Activated T-helper 9 cell treated with anti-CD3 and anti-CD28 coated beads, Interleukin-2, amount 50 U/mL, for 16 hours (primary cell): ENCODE data around the gene ODC1.

Source experiments
- DNase-seq: peaks from one replicate; pipeline ENCODE4 v3.0.0-alpha.2; 2020; ENCODE audit warnings: low read depth

Gene ODC1

DNA sequence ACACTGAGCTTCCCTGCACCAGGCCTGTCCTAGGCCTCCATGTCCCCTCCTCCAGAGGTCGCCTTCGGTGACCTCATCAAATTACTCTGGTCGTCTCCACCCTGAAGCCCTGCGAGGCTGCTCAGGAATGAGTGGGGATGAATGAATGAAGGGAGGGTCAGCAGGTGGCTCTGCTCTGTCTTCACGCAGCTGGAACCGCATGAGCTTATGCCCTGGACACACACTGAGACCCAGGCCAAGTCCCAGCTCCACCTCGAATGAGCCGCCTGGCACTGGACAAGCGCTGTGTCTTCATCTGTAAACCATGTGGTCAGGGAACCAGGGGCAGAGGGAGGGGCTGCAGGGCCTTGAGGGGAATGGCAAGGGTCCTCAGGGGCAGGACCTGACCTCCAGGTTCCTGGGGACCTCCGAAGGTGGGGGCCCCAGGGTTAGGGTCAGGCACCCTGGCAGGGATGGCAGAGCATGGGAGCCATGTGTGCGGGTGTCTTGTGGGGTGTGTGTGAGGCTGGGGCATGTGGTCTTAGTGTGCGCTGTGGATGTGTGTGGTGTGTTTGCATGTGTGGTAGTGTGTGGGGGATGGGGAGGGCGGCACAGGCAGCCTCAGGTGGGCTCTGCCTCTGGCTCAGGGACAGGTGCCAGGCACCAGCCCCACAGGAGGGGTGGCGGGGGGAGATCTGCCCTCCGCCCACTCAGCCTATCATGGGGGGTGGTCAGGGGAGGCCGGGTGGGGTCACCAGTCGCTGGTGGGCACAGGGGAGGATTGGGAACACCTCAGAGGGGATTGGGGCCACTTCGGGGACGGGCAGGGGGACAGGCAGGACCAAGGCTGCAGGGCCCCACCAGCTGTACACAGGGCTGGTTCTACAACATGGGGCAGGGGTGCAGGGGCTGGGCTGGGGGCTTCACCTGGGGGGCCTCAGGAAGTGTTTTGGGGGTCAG lies 13.9 kb downstream of the ODC1 start:
- no peak for DNase-seq

DNA sequence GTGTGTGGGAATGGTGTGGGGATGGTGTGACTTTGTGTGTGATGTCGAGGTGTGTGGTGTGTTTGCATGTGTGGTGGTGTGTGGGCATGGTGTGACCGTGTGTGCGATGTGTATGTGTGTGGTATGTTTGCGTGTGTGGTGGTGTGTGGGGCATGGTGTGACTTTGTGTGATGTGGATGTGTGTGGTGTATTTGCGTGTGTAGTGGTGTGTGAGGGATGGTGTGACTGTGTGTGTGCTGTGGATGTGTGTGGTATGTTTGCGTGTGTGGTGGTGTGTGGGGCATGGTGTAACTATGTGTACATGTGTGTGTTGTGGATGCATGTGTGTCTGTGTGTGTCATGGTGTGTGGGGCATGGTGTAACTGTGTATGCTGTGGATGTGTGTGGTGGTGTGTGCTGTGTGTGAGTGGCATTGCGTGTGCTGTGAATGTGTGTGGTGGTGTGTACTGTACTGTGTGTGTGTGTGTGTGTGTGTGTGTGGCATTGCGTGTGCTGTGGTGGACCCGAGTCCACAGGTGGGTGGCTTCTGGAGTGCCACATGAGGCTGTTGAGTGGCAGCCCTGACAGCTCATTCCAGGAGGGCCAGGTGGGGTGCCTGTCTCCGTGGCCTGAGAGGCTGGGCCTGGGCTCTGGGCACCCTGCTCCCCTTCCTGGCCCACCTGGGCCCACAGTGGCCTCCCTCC lies 14.7 kb downstream of the ODC1 start:
- DNase-seq, result no peak

DNA sequence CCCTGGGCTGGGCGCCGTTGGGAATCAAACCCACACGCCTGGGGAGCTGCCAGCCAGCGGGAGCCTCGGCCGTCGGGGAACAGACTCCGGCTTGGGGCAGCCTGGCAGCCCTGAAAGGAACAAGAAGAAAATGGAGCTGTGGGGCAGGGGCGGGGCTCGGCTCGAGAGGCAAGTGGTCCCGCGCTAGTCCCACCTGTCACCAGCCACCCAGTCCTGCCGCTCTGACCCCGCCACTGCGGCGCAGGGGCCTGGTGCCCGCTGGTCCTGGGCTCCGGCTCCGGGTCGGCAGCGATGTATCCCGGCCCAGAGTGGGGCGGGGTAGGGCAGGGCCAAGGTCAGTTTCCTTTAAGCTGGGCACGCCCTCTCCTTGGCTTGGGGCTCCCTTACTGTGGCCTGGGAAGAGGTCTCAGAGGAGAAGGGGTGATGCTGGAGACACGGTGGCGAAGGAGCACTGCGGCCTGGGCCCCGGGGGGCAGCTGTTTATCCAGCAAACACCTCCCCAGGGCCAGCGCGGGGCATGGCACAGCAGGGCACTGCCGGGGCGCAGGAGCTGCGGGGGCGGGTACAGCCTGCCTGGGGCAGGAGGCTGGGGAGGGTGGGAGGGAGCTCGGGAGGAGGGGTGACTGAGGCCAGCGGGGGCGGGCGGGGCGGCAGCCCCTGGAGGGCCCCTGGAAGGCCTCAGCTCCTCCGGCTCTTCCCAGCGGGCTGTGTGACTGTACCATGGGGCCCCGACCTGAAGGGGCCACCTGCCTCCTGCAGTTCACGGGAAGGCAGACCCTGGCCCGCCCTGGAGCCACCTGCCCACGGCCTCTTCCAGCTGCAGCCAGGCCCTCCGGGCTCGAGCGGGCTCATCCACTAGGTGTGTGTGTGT lies 15.6 kb downstream of the ODC1 start:
- DNase-seq, result no peak

DNA sequence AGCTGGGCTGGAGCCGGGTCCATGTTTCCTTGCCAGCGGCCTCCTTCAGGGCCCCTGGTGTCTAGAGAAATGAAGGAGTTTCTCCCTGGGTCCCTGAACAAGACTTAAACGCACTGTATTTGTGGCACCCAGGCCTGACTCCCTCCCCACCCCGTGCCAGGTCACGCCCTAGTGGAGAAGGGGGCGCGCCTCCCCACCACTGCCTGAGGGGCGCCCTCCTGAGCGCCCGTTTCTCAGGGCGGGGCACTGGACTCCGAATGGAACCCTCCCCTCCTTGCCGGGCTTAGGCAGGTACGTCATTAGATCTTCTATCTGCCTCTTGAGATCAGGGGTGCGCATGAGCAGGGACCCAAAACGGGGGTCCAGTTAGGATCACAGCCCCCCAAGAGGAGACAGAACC lies 16.3 kb downstream of the ODC1 start:
- DNase-seq, result no peak

DNA sequence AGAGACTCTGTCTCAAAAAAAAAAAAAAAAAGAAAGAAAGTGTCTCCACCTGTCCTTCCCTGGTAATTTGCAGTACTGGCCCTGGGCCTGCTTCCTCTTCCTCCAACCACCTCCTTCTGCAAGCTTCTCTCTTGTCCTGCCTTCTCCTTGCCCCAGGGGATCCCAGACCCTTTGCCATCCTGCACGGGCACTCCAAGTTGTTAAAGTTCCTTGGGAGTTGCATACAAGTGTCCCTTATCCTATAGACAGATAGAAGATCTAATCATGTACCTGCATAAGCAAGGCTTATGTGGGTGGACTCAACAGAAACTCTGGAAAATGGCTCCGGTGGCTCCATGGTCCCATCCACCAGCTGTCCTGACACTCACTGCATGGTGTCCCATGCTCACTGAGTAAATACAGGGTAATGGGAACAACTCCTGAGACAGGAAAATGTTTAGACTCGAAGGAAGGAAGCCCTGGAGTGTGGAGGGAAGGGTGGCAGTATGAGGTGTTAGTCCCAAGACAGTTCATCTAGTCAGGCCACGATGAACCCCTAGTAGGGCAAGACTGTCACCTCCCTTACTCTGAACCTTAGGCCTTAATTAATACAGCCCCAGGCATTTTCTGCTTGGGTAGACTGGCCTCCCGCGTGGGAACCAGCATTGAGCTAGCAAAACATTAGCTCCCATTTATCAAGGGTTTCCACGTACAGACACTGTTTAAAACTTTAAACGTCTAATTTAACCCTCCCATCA lies 17.1 kb downstream of the ODC1 start:
- DNase-seq, result no peak

DNA sequence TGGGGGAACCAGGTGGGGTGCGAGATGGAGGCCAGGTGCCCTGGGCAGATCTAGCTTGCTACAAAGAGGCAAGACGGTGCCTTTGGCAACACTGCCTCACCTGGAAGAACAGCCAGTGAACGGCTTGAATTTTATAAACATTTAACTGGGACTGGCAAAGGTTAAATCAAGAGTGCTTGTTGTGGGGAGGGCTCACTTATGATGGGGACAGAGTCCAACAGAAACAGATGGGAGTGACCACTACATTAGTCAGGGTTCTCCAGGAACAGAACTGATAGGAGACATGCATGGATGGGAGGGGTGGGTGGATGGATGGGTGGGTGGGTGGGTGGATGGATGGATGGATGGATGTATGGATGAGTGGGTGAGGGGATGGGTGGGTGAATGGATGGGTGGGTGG lies 19.2 kb downstream of the ODC1 start:
- DNase-seq, result no peak

DNA sequence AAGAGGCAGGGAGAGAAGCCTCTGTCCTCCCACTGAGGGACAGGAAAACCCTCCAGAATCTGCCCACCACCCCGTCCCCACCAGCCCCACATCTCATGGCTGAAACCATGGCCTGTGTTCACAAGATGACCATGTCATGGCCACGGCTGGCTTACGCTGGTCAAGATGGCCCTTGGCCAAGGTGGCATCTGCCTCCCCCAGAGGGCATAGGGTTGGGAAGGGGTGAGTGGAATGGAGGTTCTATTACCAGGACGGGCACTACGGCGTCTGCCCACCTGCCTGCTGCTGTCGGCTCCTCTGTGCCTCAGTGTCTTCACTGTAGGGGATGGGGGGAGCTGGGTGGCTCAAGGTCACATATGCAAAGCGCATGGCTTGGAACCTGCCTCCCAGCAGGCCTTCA lies 19.8 kb downstream of the ODC1 start:
- no peak for DNase-seq

DNA sequence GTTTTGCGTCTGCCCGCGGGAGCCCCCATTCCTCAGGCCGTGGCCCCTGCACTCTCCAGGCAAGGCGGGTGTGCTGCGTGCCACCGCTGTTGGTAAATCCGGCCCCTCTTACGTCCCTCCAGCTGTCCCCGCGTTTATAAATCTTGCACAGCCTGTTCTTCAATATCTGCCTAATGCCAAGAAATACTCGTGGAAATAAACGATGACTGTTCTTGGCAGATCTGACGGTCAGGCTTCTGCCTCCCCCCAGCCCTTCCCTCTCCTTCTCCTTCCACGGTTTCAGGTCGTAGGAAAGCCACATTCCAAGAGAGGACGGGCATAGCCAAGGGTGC lies 20.5 kb downstream of the ODC1 start:
- no peak for DNase-seq

DNA sequence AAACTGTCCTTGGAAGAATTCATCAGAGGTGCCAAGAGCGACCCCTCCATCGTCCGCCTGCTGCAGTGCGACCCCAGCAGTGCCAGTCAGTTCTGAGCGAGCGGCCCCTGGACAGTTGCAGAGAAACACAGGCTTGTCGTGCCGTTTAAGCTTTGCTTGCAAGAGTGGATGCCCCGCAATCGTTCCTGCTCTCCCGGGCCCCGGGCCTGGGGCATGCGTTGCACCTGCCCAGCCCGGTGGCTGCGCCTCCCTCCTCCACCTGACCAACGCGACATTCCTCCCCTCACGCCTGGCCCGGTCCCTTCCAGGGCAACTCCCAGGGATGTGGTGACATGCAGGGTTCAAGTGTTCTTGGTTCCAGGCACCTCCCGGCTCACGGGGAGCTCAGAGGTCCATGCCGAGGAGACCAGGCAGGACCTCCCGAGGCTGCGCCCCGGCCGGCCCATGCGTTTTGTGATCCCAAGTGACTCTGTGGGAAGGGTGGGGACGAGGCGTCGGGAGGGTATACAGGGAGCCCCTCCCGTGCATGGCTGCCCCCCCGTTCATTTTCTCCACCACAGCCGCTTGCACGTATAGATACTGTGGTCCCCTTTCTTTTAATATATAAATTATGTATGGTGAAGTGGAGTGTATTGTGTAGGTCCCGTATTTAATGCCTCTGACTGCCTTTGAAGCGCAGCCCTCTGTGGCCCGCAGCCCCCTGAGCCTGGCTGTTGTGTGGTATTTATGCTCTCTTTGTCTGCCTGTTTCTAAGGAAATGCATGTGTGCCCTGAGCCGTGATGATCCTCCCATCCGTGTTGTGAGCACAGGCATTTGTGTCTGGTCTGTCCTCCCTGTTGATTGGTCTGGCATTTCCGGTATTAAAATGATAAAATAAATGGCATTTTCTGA lies 21.2 kb downstream of the ODC1 start:
- no peak for DNase-seq

DNA sequence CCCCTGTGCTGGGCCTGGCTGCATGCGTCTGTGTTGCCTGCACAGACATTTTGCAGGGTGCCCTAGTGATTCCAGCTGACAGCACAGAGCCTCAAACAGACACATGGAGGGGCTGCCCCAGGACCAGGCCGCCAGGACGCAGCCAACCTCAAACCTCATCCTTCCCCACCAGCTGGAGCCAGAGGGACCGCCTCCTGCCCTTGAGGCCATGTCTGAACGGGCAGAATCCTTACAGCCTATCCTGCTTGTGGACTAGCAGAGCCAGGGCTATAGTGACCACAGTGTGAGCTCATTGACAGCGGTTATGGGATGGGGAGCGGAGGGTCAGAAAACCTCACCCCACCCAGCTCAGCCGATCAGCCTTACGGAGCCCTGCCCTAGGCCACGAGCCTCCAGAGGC lies 22.4 kb downstream of the ODC1 start:
- DNase-seq, result no peak

DNA sequence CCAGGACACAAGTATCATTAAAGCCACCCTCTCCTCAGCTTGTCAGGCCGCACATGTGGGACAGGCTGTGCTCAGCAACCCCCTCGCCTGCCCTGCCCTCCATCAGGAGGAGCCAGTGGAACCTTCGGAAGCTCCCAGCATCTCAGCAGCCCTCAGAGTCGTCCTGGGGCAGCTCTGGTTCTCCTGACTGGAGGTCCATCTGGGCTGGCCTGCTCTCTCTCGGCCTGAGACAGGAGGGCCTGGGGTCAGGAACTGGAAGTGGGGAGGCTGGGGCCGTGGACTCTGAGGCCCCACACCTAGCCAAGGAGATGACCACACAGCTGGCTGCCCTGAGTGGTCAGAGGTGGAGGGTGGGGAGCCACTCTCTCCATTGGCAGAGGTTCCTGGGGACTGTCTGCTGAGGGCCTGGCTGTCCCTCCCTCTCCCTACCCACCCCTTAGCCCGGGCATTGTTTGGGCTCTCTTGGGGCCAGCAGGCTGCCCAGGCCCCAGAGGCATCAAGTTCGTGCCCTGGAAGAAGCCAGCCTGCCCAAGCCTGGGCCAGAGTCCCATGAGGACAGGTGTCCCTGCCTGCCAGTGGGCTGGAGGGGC lies 23.1 kb downstream of the ODC1 start:
- DNase-seq, result no peak

DNA sequence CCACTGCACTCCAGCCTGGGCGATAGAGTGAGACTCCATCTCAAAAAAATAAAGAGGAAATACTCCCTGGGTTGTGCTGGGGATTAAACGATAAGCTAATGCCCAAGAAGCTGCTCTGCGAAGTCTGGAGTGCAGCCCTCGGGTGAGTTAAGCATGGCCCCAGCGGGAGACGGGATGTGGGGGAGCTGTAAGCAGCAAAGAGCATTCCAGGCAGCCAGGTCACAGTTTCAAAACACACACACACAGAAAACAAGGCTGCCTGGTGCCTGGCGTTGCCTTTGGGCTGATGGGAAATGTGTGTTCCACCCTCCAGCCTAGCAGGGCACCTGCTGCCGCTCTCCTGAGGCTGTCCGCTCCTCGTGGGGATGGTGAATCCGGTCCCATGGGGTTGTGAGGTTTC lies 24.1 kb downstream of the ODC1 start:
- no peak for DNase-seq

DNA sequence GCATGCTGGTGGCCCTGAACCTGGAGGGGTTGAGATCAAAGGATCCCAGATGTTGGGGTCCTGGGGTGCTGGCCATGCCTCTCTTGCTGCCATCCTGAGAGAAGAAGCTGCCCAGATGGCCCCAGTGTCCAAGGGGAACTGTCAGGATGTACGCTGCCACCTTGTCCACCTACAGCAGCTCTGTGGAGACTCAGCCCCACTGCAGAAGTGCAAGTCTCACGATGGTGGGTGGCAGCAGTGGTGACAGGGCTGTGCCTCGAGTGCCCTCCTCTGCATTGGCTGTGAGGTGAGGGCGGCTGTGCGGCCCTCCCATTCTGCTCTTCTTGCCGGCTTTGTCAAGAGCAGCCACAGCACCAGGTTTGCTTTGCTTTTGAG lies 24.7 kb downstream of the ODC1 start:
- no peak for DNase-seq

DNA sequence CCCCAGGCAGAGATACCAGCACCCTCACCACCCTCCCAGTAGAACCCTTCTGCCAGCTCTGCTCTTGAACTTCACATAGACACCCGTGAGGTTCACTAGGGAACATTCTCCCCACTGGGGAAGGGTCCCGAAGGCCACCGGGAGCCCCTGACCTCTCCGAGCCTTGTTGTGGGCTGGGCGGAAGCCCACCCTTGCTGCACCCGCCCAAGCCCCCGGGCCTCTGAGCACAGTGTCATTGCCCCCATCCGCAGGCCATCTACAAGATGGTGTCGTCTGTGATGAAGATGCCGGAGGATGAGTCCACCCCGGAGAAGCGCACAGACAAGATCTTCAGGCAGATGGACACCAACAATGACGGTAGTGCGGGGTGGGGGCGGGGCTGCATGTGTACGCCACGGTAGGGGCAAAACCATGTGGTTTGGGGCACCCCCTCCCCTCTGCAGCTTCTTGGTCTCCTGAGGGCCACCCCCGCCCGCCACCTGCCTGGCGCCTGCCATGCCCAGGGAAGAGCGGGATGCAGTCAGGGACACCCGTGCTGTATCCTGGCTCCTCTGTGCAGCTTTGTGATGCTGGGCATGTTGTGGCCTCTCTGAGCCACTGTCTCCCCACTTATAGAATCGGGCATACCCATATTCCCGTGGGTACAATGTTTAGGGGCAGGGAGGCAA lies 25.3 kb downstream of the ODC1 start:
- no peak for DNase-seq

DNA sequence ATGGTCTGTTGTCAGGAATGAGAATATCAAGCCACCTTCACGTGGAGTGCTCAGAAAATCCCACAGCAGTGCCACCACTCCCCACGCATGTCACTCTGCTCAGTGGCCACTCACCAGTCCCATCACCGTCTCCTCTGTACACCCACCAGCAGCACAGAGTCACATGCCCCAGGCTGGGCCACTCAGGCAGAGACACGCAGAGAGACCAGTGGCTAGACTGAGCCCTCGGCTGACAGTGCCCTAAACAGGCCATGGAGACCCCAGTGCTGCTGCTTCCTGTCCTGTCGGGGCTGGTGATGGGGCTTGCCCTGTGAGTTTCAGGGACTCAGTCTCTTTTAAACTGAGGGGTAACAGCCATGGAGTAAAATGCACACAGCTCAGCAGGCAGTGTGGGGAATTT lies 25.9 kb downstream of the ODC1 start:
- DNase-seq, result no peak

DNA sequence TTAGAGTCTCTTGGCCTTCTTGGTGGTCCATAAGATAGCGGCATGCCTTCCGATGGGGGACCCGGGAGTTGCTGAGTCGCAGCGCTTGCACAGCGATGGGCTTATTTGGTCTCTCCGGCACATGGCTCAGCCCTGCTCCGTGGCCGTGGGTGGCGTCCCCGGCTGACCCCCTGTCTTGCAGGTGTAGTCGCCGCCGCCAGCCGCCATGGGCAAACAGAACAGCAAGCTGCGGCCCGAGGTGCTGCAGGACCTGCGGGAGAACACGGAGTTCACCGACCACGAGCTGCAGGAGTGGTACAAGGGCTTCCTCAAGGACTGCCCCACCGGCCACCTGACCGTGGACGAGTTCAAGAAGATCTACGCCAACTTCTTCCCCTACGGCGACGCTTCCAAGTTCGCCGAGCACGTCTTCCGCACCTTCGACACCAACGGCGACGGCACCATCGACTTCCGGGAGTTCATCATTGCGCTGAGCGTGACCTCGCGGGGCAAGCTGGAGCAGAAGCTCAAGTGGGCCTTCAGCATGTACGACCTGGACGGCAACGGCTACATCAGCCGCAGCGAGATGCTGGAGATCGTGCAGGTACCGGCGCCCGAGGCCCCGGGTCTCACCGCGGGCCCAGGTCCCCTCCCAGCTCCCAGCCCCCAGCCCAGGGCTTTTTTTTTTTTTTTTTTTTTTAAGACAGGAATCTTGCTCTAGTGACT lies 28.4 kb downstream of the ODC1 start:
- DNase-seq, result no peak

DNA sequence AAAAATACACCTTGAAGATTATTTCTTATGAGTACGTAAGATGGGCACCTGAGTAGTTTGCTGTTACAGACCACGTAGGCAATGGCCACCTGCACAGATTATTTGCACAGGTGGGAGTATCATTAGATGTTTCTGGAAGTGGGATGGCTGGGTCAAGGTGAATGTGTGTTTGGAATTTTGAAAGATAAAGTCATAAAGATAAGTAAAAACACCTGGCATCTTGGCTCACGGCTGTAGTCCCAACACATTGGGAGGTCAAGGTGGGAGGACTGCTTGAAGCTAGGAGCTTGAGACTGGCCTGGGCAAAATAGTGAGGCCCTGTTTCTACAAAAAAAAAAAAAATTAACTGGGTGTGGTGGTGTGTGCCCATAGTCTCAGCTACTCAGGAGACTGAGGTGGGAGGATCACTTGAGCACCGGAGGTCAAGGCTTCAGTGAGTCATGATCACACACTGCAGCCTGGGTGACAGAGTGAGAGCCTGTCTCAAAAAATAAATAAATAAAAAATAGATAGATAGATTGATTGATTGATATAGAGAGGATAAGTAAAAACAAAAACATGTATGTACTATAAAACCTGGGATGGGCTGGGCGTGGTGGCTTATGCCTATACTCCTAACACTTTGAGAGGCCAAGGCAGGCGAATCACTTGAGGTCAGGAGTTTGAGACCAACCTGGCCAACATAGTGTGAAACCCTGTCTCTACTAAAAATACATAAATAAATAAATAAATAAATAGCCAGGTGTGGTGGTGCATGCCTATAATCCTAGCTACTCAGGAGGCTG lies 30.4 kb downstream of the ODC1 start:
- DNase-seq, result no peak

DNA sequence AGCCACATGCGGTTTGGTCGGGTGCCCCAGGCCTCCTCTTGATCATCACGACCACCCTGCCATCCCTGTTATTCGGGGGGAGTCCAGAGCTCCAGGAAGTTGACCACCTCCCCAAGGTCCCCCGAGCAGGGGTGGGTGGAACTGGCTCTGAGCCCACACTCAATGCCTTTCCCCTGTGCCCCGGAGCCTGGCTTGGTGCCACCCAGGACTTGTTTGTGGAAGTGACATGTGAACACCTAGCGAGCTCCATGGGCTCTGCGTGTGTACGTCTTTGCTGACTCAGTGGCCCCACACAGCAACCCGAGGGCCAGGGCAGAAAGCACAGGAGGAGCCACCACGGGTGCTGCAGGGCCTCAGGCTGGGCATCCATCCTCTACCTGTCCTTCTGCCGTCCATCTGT lies 32.5 kb downstream of the ODC1 start:
- DNase-seq, result no peak

DNA sequence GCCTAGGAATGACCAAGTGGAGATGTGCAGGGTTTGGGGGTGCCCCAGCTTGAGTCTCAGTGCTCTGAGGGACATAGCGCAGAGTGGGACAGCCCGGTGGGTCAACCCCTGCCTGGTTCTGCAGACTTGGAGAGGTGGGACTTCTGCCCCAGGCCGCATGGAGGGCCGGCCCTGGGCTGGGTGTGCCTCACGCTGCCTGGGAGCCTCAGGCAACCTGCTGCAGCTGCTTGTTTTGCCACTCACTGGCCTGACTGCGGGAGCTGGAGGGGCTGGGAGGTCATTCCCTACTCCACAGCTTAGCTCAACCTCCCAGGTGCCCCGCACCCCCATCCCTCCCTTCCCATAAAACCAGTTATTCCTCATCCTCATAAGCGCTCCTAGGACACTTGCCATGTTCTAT lies 33.1 kb downstream of the ODC1 start:
- no peak for DNase-seq
